Measurements from ENCODE around the gene GPX7.
A peak's percentile ranks its signal among the peaks of the same experiment; 100 is the strongest.

The GPX7 gene

GRCh38 chr1:52633291-52633754 is 31.2 kb downstream of the GPX7 start:
- H3K4me3 ChIP-seq (ENCODE audit: low read depth, low read length): peak overlapping the region; percentile 41
- no peak for DNase-seq (ENCODE audit: low read depth)
- TF ChIP-seq CTCF (IDR thresholded peaks at IDR 0.05; ENCODE audit: low read depth, low read length, missing control alignments): no peak

DNA sequence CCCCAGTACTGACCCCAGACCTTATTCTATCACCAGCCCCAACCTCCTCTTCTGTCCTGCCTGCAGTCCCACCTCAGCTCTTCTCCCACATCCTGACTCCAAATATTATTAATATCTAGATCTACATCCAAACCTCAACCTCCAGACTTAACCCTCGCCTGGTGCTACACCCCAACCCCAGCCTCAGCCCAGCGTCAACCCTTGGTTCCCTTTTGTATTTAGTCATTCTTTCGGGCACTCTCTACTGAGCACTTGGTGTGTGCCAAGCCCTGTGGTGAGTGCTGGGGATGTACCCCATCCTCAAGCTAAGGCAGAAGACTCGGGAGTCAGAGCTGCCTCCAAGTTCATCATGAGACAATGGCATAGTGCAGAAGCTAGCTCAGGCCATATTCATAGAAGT is 31.9 kb downstream of the GPX7 start:
- TF ChIP-seq CTCF (IDR thresholded peaks at IDR 0.05; ENCODE audit: low read depth, low read length, missing control alignments): no peak
- no peak for DNase-seq (ENCODE audit: low read depth)
- H3K4me3 ChIP-seq (ENCODE audit: low read depth, low read length): no peak overlapping the region

- no peak overlapping the region for H3K4me3 ChIP-seq (ENCODE audit: low read depth, low read length)
- no peak for TF ChIP-seq CTCF (IDR thresholded peaks at IDR 0.05; ENCODE audit: low read depth, low read length, missing control alignments)
- DNase-seq (ENCODE audit: low read depth): no peak
Measured at GRCh38 chr1:52635321-52636089, 33.3 kb downstream of the GPX7 start.

GRCh38 chr1:52636721-52637695 is 34.8 kb downstream of the GPX7 start:
- TF ChIP-seq CTCF (IDR thresholded peaks at IDR 0.05; ENCODE audit: low read depth, low read length, missing control alignments): no peak
- DNase-seq (ENCODE audit: low read depth): peak; percentile 86
- H3K4me3 ChIP-seq (ENCODE audit: low read depth, low read length): peak overlapping the region; percentile 6; the same call in 1 of the 2 replicates

- TF ChIP-seq CTCF (IDR thresholded peaks at IDR 0.05; ENCODE audit: low read depth, low read length, missing control alignments): no peak
- no peak overlapping the region; the same call in 1 of the 2 replicates for H3K4me3 ChIP-seq (ENCODE audit: low read depth, low read length)
- DNase-seq (ENCODE audit: low read depth): no peak
Measured at GRCh38 chr1:52637946-52638345, 35.8 kb downstream of the GPX7 start.

DNA sequence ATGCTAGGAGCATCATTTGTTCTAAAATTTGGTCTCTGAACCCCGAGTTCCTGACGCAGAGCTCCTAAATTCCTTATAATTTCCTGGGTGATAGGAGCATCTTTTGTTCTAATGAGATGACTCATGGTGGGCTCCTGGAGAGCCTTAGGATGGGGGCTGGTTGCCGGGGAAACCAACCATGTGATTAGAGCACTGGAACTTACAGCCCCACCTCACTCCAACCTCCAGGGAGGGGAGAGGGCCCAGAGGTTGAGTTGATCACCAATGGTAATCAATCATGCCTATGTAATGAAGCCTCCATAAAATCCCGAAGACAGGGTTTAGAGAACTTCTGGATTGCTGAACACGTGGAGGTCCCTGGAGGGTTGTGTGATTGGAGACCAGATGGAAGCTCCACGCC is 38.5 kb downstream of the GPX7 start:
- no peak for TF ChIP-seq CTCF (IDR thresholded peaks at IDR 0.05; ENCODE audit: low read depth, low read length, missing control alignments)
- H3K4me3 ChIP-seq (ENCODE audit: low read depth, low read length): no peak overlapping the region
- DNase-seq (ENCODE audit: low read depth): no peak
